GM21717 (cell line): ENCODE results near the gene SDCBP2.

Experiments used
- ATAC-seq: cut with Tn5 transposase; IDR thresholded peaks from one replicate; pipeline ENCODE4 v1.9.1; 2021; ENCODE audit warnings: mild to moderate bottlenecking, moderate library complexity; ENCODE audit not compliant: unreplicated experiment

SDCBP2 gene, protein sequence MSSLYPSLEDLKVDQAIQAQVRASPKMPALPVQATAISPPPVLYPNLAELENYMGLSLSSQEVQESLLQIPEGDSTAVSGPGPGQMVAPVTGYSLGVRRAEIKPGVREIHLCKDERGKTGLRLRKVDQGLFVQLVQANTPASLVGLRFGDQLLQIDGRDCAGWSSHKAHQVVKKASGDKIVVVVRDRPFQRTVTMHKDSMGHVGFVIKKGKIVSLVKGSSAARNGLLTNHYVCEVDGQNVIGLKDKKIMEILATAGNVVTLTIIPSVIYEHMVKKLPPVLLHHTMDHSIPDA

DNA sequence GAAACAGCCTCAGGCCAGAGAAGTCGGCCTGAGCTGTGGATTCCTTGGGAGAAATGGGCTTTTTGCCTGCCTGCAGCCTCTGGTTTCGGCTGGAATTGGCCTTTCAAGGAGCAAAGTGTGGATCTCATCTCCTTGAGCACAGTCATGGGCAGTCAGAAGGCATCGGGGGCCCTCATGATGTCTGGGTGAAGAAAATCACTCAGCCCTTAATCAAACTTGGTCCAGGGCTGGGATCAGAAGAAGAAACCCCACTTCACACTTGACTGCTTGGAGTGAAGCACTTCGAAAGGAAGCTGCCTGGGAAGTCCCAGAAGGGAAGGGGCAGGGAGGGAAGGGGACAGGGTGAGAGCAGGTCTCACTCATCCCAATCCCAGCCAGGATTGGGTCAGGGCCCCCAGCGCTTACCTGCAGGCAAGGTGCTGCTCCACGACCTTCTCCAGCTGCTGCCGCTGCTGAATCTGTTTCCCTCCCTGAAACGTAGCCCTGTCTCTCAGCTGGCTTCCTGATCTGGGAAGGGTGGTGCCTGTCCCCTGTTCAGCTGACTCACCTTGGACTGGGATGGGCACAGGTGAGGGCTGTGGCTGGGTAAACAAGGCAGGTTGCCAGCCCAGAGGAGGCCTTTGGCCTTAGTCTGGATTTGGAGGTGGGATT lies at the start of gene SDCBP2:
SDCBP2 (minus strand) TSS at position 460 of the 651 bp plus-strand sequence. CDS start 8,723 bp downstream, outside the sequence.
- ATAC-seq, result no peak

DNA sequence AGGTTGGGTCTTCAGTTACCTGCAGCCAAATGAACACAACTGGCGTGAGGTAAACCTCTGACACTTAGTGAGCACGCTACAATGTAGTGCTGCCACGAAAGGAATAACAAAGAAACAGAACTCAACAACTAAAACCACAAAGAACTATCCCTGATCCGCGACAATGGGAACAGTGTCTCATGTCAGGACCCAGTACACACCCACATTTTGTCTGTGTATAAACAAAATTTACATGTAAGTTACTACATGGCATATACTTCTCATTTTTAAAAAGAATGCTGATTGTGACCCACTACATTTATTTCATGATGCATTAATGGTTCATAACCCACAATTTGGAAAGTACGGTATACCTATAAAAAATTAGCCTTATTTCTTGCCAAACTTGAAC lies 49.8 kb upstream of the SDCBP2 start:
- ATAC-seq, result no peak

DNA sequence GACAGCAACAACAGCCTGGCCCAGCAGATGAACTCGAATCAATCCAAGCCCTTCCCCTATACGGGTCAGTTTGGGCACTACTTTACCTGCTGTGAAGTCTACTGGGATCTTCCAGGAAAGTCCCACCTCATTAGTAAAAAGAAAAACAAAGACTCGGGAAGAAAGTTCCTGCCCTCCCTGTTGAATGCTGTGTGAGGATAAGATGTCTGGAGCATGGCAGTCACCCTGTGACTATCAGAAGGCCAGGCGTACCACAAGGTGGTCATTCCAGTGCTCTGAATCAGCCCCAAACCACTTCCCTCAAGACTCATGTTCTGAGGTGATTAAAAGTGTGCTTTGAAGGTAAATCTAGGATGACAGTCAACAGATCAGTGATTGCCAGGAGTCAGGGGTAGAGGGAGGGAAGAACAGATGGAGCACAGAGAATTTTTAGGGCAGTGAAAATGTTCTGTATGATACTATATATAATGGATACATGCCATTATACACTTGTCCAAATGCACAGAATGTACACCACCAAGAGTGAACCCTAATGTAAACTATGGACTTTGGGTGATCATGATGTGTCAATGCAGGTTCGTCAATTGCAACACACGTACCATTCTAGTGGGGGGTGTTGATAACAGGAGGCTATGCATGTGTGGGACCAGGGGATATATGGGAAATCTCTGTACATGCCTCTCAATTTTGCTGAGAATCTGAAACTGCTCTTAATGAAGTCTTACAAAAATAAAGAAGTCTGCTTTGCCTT lies 49.2 kb upstream of the SDCBP2 start:
- no peak for ATAC-seq

DNA sequence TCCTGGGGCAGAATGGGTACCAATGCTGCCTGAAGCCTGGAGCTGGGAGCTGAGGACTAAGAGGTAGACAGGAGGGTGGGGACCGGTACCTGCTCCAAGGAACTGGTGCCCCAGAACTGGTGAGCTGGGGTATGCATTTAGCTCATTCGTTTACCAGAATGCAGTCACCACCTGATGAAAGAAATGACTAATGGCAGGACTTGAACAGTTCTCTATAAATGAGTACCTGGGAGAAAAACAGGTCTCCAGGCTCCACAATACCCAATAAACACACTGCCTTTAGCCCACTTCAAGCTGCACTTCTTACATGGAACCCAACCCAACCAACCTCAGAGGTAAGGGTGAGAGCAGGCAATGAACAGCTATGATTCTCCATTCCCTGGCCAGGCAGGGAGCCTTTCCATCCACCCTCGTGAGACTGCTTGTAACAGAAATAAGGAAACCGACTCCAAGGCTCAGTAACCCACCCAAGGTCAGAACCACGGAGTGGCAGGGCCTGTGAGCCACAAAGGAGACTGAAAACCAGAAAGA lies 48.5 kb upstream of the SDCBP2 start:
- ATAC-seq, result no peak

DNA sequence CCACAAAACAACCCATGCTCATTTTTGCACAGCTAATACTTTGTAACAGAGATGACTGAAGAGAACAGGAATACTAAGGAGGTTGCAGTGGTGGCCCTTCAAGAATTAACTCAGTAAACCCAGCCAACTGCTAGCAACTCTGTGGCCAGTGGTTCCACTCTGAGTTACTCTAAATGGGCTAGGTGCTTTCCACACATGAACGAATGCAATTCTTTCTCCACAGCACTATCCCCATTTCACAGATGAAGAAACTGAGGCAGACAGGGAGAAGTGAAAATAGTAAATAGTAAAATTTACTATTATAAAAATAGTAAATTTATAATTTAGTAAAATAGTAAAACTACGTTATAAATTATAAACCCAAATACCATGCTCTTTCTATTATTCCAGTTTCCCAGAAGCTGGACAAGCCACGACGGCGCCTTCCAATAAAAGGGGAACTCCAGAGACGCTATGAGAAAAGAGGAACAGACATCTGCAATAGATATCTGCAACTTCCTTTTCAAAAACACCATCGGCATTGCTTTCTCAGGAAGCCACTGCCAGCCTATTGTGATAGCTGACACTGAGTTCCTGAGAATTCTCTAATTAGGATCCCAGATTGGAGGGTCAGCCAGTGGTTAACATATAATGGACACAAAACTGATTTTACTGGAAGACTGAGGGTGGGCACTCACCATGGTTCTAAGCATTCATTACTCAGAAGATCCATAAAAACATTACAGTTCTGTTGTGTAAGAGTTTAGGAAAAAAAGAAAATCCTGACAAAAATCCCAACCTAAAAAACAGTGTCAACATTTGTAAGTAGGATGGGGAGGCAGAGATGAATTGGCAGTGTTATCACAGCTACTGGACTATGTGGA lies 47.7 kb upstream of the SDCBP2 start:
- no peak for ATAC-seq

DNA sequence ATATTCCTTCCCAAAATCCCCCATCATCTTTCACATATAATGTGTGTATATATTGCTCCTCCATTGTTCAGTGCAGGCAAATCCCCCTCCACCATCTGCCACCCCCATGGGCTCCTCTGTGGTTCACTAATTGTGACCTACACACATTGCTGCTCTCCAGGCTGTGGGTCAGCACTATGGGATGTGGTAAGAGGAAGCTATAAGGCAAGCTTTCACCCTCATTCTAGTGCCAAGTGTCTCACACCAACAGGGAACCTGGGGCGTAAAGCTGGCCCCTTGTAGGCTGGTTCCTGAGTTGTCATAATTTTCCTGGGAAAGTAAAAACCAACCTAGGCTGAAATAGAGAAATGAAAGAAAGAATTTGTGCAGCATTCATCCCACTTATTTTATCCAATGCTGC lies 47.1 kb upstream of the SDCBP2 start:
- ATAC-seq, result no peak

DNA sequence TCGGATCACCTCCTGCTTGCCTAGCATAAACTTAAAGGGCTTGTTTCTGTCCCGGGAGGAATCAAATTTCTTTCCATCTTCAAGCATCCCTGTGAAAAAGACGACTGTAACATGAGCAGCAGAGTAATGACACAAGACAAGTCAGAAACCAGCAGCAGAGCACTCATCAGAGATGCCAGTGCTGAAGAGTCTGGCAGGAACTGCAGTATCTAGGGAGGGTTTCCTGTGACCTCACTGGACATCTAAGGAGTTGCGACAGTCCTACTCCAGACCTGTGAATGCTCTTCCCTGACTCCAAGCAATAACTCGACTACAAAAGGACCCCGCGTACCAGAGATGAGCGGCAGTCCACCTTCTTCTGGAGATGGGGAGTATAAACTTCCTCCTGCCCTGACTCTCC lies 46.6 kb upstream of the SDCBP2 start:
- ATAC-seq, result no peak

DNA sequence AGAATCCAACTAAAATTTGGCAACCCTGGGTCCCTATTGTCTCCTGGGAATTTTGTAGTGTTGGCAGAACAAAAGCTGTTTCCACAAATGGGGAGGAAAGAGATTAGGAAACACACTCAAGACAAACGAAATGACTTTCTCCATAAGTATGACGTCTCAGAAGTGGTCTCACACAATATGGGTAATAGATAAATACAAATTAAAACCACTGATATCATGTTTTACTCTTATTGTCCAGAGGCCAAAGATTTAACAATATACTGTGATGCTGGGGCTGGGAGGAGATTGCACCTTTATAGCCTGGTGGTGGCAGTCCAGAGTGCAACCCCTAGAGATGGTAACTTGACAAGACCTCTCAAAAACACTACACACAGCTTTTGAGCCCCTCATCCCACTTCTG lies 45.3 kb upstream of the SDCBP2 start:
- no peak for ATAC-seq

DNA sequence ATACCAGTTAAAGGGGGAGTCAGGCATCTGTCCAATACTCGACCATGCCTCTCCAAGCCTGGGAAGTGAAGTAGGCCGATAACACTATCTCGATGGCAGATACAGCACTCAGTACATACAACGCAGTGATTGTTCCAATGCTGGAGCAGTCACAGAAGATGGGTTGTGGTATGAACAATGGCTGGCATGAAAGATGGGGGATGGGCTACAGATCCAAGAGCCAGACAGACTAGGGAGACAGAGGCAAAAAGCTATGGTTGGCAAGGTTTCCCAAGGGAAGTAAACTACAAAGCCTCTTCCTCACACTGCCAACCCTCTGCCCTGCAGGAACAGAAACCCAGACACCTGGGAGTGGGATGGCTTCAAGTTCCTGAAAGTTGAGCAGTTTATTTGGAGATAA lies 44.7 kb upstream of the SDCBP2 start:
- ATAC-seq, result no peak

DNA sequence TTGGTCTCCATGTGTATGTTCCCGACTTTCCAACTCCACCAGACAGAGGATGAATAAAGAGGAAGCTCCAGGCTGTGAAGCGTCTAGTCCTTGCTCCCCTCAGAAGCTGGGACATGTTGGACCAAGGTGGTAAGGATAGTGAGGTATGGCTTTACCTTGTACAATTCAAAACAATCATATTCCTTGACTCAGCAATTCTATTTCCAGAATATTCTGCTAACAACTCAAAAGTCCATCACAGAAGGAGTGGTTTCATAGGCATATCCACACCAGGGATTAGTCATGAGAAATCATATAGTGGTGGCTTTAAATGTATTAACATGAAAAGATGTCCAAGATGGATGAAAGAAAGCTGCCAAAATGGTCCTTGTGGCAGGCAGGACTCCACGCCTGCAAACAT lies 44.1 kb upstream of the SDCBP2 start:
- ATAC-seq, result no peak

DNA sequence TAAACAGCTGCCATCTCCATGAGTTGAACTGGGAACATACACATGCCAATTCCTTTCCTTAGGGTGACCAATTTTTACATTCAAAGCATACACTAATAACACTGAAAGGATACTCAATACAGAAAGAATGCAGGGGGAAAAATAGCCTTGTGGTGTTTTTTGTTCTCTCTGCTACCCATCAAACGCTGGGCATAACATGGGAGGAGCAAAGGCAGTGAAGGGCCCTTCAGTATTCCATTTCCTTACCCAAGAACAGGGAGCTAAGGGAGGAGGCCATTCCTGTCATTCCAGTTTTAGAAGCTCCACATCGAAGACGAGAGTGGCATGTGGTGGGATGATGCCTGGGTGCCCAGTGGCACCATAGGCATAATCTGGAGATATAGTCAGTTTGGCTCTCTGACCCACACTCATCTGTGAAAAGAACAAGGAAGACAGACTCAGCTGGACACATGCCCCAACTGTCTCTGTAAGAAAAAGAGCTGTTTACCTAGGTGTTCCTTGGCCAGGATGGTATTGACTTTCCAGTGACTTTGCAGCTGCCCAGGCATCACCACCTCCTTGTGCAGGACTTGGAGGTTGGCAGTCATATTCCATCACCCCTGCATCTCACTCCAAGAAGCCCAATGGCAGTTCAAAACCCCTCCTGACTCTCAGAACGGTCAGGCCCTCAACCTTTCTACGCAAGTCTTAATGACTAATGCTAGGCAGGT lies 43.0 kb upstream of the SDCBP2 start:
- no peak for ATAC-seq

DNA sequence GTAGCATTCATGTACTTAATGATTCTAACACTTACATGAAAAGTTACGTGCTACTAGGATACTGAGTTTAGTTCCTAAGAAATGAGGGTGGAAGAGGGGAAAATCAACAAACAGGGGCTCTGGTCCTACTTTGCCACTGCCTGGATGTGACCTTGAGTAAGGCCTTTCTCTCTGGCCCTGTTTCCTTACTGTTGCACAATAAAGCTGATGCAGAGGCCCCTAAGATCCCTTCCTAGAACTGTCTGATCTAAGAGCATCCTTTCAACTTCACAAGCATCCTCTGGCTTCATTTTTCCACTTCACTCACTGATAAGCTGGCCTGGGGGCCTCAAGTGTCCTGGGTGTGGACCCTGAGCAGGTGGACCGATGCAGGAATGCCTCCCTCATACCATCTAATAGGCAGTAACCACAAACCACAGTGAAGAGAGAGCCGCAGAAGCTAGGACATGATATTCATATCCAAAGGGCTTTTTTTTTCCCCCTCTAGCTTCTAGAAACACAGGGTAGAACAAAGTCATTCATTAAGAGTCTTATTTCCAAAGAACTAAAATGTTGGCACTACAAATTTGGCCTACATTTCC lies 42.4 kb upstream of the SDCBP2 start:
- no peak for ATAC-seq

DNA sequence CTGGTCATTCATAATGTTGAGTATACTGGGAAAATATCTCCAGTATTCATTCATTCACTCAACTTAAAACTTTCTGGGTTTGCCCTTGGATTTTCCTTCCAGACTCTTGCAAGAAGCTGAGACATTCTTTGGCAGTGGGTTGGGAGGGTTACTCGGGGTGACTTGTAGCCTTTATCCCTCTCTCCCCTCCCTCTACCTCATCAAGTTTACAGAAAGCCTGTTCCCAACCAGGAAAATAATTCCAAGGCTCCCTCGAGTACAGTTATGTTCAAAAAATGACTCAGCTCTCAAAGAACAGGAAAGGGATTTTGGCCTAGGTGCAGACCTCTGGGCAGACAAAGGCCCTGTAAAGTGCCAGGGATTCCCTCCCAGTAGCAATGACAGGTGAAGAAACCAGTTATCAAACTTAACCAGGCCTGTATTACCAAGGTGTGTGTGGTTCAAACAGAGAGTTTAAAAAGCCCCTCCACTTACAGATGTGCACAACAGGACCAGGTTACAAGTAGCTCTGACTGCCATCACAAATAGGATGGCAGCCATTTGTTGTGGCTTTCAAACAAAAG lies 41.7 kb upstream of the SDCBP2 start:
- ATAC-seq, result no peak

DNA sequence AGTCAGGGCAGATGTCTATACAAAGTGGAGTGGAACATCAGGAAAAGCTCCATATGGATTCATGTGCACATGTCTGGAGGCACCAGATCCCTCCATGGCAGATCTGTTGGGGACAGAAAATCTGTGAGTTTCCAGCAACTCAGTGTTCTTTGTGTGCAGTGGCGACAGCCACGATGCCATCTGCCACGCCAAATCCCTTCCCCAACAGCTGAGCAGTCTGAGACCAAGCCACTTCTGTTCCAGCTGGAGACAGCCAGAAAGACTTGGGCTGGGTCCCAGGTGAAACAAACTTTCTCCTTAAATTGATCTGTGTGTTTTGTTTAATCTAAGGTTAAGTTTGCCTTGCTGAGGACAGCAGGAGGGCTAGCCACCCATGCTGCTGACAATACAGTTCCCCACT lies 41.0 kb upstream of the SDCBP2 start:
- no peak for ATAC-seq

DNA sequence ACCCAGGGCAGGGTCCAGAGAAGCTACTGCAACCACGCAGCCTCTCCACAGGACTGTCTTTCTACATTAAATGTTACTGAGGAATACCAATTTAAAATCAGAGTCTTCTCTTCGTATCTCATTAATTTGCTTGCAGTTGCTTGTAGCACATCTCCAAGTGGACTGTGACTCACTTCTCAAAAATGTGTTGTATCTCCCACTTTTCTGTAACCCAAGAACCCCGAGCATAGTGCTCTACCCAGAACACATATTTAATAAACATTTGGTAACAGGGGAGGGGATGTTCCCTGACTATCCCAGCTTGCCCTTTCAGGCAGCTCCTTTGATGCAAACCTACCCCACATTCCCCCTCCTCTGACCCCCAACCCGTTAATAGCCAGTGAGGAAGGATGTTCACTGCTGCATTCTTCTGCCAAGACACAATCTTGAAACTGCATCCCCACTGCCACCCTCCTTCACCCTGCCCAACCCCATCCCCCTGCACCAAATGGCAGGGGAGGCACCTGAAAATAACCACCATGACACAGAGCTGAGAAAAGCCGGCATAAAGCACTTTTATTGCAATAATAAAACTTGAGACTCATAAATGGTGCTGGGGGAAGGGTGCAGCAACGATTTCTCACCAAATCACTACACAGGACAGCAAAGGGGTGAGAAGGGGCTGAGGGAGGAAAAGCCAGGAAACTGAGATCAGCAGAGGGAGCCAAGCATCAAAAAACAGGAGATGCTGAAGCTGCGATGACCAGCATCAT lies 39.7 kb upstream of the SDCBP2 start:
- no peak for ATAC-seq

DNA sequence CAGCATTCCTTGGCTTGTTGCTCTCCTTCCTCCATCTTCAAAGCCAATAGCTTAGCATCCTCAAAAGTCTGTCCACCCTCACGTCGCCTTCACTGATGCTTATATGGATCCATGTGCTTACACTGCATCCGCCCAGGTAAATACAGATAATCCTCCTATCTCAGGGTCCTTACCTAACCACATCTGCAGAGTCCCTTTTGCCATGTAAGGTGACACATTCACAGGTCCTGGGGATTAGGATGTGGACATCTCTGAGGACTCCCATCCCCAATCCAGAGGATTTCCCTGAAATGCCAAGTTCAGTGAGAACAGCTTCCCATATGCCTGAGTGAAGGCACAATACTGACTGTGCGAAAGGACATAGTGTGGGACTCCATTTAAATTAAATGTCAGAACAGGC lies 38.5 kb upstream of the SDCBP2 start:
- ATAC-seq, result no peak

DNA sequence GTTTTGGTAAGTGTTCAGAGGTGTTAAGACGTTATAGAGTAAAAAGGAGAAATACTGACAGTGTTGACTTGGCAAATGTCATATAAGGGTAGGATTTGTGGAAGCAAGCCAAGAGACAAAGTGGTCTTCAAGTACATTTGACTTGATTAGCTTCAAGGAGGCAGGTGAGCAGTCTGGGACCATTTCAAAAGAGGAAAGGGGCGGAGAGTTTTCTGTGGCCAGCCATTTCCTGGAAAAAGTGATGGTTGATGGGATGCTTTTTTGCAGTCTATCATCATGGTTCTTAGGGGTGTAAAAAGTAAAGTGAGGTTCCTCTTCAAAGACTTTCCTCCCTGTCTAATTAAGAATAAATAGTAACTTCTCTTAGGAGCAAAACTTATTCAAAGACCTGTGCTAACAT lies 35.2 kb upstream of the SDCBP2 start:
- ATAC-seq, result no peak

DNA sequence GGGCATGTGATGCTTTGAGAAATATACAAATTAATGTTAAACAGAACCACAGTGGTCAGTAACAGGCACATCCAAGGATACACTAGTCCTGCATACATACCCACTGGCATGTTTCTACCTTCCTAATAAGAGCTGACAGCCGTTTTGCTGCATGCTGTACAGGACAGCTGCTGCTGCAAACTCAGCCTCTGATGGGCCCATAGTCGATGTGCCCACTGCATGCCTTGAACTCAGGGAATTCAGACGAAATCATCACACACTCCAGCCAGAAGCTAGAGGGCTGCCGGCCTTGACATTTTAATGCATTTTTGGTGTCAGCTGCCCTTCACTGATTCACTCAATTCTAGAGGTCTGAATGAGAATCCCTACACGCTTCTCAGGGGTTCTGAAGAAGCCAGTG lies 34.6 kb upstream of the SDCBP2 start:
- ATAC-seq, result no peak

DNA sequence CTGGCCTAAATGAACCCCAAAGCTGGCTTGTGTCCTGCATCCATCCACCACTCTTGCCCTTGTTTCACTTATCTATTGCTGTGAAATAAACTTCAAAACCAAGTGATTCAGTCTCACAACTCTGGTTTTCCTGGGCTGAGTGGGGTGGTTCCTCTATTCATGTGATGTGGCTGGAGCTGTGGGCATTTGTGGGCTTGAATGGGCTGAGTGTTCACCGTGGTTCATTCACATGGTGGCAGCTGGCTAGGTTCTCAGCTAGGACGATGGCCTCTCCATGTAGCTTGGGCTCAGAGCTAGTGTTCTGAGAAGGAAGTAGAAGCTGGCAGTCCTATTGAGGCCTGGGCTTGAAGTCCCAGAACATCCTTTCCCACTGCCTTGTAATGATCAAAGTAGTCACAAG lies 33.5 kb upstream of the SDCBP2 start:
- ATAC-seq, result no peak
